Measurements from ENCODE around the gene EFNA2. TPM values are rescaled to one million over a fixed set of nuclear protein-coding genes. Genes with fewer than 3 reads are reported as not detected.

The EFNA2 gene
- total and polyA plus RNA-seq, 2 of the 8 experiments (the other 6 are each of a cell fraction or from before 2014, with no cell fraction given), result 4.0 to 7.0 TPM

- H3K18ac ChIP-seq (ENCODE audit: extremely low read depth, low read length), result no peak overlapping the region
- ChIA-PET POLR2A (ENCODE audit: partially characterized antibody) (interaction anchor here (0.7 to 11.4 kb wide), 4 partner anchors 10 to 90 kb away, joined by 3 to 331 read pairs (median 20); partner anchors contain the start of gene CIRBP), CTCF (ENCODE audit: partially characterized antibody) (interaction anchor here (1.1 kb wide), 1 partner anchor 74 kb away, joined by 3 read pairs; no protein-coding TSS in a partner anchor)
- no peak overlapping the region for H3K4me2 ChIP-seq (ENCODE audit: insufficient read depth in 1 of 2, low read depth in 2 of 2, low read length in 2 of 2)
- peaks cover 0 to 21% (median 12%) of the 10 kb centered on the region in 4 experiments; a peak in 5 of 7 replicates for H3K27me3 ChIP-seq (replicated peaks in 1 of 4; ENCODE audit: control insufficient read depth in 3 of 4, extremely low read depth in 1 of 4, insufficient read depth in 3 of 4, low read length in 3 of 4)
- no peak overlapping the region for H4K8ac ChIP-seq (ENCODE audit: extremely low read depth, insufficient read depth, low read length)
- no peak overlapping the region for H2BK5ac ChIP-seq (ENCODE audit: low read depth, low read length)
- peaks cover 0 to 17% (median 9%) of the 10 kb centered on the region in 4 experiments; a peak in 5 of 7 replicates for H3K4me1 ChIP-seq (replicated peaks in 1 of 4; ENCODE audit: control insufficient read depth in 3 of 4, insufficient read depth in 4 of 4, low read length in 3 of 4)
- H3K14ac ChIP-seq (ENCODE audit: insufficient read length), result no peak overlapping the region
- no peak for TF ChIP-seq KDM4A (IDR thresholded peaks at IDR 0.05; ENCODE audit: low read depth, low read length, severe bottlenecking)
- TF ChIP-seq, protein P1, sequence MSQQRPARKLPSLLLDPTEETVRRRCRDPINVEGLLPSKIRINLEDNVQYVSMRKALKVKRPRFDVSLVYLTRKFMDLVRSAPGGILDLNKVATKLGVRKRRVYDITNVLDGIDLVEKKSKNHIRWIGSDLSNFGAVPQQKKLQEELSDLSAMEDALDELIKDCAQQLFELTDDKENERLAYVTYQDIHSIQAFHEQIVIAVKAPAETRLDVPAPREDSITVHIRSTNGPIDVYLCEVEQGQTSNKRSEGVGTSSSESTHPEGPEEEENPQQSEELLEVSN (IDR thresholded peaks at IDR 0.05), result no peak
- no peak for TF ChIP-seq SP1 (IDR thresholded peaks at IDR 0.05; ENCODE audit: low read depth, low read length)
- TF ChIP-seq BRCA1 (IDR thresholded peaks at IDR 0.05; ENCODE audit: low read depth, low read length), result no peak
- TF ChIP-seq HDAC2 (IDR thresholded peaks at IDR 0.05; ENCODE audit: borderline replicate concordance in 1 of 2, low read depth in 2 of 2, low read length in 2 of 2), result no peak
- no peak for TF ChIP-seq NANOG (IDR thresholded peaks at IDR 0.05; ENCODE audit: insufficient read depth, low read depth, low read length, poor library complexity, severe bottlenecking)
- no peak for TF ChIP-seq EGR1 (IDR thresholded peaks at IDR 0.05; ENCODE audit: borderline replicate concordance, low read depth, low read length)
- no peak for TF ChIP-seq CBX8 (IDR thresholded peaks at IDR 0.05; ENCODE audit: borderline replicate concordance, low read depth, low read length)
- no peak for TF ChIP-seq SP4 (IDR thresholded peaks at IDR 0.05; ENCODE audit: low read length)
- H4K5ac ChIP-seq (ENCODE audit: insufficient read length, low read depth, low read length), result no peak overlapping the region
- H3K56ac ChIP-seq (replicated peaks; ENCODE audit: insufficient read length, low read depth, low read length), result no peak overlapping the region
- H2AFZ ChIP-seq (ENCODE audit: low read length), result no peak overlapping the region
- no peak overlapping the region for H3K4ac ChIP-seq (replicated peaks; ENCODE audit: insufficient read length, low read depth, low read length)
- peaks cover 0 to 5% (median 0%) of the 10 kb centered on the region in 4 experiments; a peak in 1 of 8 replicates for H3K36me3 ChIP-seq (ENCODE audit: control insufficient read depth in 2 of 4, insufficient read depth in 4 of 4, low read length in 3 of 4)
- no peak overlapping the region for H2BK20ac ChIP-seq (ENCODE audit: low read length)
- WGBS, 2 experiments (ENCODE audit: extremely low coverage in 1 of 2, insufficient coverage in 1 of 2, insufficient read length in 1 of 2, insufficient replicate concordance in 2 of 2, low coverage in 1 of 2, low lambda C conversion rate in 2 of 2, missing lambda C conversion rate in 1 of 2), result 87% methylated on average over 14 of the region's 15 CpGs; no CpG with 5 or more reads in 1 of the 2 experiments
- DNase-seq (ENCODE audit: low read depth in 1 of 2, low spot score in 2 of 2), result no peak
- peaks cover 3% of the 10 kb centered on the region; the same call in 1 of the 2 replicates for H3K23me2 ChIP-seq (ENCODE audit: low read depth, low read length)
- H2BK120ac ChIP-seq (replicated peaks; ENCODE audit: low read depth, low read length), result no peak overlapping the region
- H3K79me1 ChIP-seq (ENCODE audit: low read depth, low read length), result no peaks in the 10 kb centered on the region; the same call in 1 of the 2 replicates
- peaks cover 0 to under 1% of the 10 kb centered on the region in 2 experiments; a peak in 1 of 4 replicates for H3K79me2 ChIP-seq (ENCODE audit: control insufficient read depth in 1 of 2, insufficient read depth in 2 of 2, low read length in 2 of 2)
- no peak overlapping the region for H3K9ac ChIP-seq (replicated peaks in 1 of 4; ENCODE audit: extremely low read depth in 1 of 4, low read depth in 3 of 4, low read length in 3 of 4)
- H2BK15ac ChIP-seq (ENCODE audit: low read length), result no peak overlapping the region
- no peak overlapping the region for H4K91ac ChIP-seq (replicated peaks; ENCODE audit: insufficient read length, low read length)
- no peak overlapping the region for H3K4me3 ChIP-seq (ENCODE audit: extremely low read depth in 1 of 4, insufficient read depth in 2 of 4, low read depth in 3 of 4, low read length in 4 of 4)
- H2AK5ac ChIP-seq (ENCODE audit: low read depth, low read length), result no peak overlapping the region
- no peaks in the 10 kb centered on the region for H3K9me3 ChIP-seq (ENCODE audit: insufficient read depth in 2 of 2, low read depth in 1 of 2, low read length in 1 of 2)
- H4K20me1 ChIP-seq (replicated peaks in 1 of 2; ENCODE audit: control insufficient read depth in 1 of 2, insufficient read depth in 2 of 2, low read length in 2 of 2), result peaks cover 0 to 10% of the 10 kb centered on the region in 2 experiments
- H2BK12ac ChIP-seq (ENCODE audit: low read depth, low read length), result no peak overlapping the region
- no peak for FAIRE-seq
- no peak overlapping the region for H3K27ac ChIP-seq (ENCODE audit: low read depth, low read length)
- no peak overlapping the region for H3K23ac ChIP-seq (ENCODE audit: insufficient read length)
Measured at GRCh38 chr19:1281569-1282287, 3.9 kb upstream of the EFNA2 start.
